OCI-M1 (cell line): ENCODE measurements around the gene RALGDS.
"Not testable (repeated sequence)": the region's sequence is repeated elsewhere in the genome, so short reads cannot be mapped to it uniquely, and the experiment has no call there.

Experiments
- DNase-seq: peaks from one replicate; lab custom pipeline; 2025; lab: John Stamatoyannopoulos, UW

The RALGDS gene

DNA sequence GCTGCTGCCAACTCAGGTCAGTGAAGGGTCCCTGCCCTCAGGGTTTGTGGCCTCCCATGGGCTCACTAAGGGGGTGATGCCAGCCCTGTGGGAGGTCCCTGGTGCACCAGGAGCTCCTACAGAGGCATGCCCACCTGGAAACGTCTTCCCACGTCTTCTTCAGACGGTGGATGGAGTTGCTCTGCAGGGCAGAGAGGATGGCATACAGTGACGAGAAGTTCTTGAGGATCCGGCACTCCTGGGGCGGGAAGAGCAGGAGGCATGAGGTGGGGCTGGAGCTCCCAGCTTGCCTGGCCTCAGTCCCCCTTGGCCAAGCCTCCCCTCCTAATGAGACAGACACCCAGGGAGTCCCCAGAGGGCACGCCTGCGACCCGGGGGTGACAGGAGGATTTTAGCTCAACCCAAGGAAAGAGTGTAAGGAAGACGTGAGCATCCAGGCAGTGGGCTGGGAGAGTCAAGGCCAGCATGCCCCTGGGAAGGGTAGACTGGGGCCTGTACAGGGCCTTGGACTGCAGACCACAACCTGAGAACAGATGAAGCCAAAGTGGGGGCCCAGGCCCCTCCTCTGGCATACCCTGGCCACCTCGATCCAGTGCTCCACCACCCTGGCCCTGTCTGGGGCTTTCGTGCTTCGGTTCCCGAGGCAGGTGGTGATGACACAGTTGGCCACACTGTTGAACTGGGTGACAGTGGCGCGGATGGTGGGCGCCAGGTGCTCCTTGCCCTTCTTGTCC lies 14.4 kb downstream of the RALGDS start:
- DNase-seq: no peak

DNA sequence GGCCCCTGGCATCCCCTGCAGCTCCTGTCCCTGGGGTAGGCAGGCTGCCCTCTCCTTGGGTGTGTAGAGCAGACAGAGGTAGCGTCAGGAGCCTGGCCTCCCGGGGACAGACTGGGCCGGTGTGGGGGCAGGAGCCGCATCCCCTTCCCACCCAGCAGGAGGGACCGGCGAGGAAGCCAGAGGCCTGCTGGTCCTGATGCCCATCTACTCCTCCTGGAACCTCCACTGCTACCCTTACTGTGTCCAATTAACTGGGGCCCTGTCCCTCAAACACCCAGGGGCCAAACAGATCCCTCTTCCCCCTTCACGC lies 15.6 kb downstream of the RALGDS start:
- no peak for DNase-seq

GRCh38 chr9:133104718-133105460 lies 16.2 kb downstream of the RALGDS start:
- no peak for DNase-seq

DNA sequence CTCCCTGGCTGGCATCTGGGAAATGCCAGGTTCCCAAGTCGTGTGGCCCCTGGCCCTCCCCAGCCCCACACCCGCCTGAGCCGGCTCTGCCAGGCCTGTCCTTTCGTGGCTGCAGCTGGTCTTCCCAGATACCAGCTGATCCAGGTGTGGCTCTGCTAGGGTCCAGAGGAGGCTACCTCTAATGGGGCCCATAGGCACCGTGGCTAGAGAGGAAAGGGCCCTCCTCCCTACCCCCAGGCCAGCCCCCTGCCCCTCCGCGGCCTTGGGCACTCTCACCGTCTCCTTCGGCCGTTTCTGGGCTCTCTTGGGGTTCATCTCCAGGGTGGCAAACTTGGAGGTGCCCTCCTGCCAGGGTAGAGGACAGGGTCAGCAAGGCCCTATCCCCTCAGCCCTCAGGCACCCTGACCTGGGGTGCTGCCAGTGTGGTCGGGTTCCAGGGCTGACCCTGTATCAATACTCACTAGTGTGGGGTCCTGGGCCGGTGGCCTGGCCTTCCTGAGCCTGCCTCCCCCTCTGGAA lies 17.0 kb downstream of the RALGDS start:
- DNase-seq: no peak

- peak; percentile 69 for DNase-seq
Observed at GRCh38 chr9:133103183-133103986, 17.7 kb downstream of the RALGDS start.

DNA sequence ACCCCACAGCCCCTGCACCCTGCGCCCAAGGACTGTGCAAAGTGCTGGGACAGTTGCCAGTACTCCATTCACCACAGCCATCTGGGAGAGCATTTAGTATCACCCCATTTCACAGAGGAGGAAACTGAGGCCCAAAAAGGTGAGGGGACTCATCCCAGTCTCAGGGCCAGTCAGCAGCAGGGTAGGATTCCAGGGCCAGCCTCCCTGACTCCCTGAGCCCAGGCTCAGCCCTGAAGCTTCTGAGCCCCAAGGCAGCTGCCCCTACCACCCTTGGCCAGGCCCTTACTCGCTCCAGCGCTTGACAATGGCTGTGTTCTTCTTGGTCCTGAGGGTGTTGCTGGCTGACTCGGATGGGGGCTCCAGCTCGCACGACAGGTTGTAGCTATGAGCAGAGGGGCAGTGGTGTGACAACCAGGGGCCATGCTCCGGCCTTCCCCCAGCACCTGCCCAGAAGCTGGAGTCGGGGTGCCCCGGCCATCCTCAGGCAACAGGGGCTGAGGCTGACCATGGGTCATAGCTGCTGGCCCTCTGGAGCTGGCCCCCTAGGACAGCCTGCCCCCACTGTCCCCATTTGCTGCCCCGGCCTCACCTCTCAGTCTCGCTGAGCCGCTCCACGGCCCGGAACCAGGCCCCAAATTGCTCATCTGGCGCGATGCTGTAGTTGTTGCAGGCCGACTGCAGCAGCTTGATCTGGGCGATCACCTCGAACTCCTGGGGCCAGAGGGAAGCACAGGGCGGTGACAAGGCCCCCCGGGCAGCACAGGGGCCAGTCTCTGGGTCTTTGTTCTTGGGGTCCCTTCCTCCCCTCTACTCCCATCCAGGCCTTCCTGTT lies 18.6 kb downstream of the RALGDS start:
- DNase-seq: no peak

- DNase-seq: no peak
Observed at GRCh38 chr9:133101356-133102189, 19.5 kb downstream of the RALGDS start.

DNA sequence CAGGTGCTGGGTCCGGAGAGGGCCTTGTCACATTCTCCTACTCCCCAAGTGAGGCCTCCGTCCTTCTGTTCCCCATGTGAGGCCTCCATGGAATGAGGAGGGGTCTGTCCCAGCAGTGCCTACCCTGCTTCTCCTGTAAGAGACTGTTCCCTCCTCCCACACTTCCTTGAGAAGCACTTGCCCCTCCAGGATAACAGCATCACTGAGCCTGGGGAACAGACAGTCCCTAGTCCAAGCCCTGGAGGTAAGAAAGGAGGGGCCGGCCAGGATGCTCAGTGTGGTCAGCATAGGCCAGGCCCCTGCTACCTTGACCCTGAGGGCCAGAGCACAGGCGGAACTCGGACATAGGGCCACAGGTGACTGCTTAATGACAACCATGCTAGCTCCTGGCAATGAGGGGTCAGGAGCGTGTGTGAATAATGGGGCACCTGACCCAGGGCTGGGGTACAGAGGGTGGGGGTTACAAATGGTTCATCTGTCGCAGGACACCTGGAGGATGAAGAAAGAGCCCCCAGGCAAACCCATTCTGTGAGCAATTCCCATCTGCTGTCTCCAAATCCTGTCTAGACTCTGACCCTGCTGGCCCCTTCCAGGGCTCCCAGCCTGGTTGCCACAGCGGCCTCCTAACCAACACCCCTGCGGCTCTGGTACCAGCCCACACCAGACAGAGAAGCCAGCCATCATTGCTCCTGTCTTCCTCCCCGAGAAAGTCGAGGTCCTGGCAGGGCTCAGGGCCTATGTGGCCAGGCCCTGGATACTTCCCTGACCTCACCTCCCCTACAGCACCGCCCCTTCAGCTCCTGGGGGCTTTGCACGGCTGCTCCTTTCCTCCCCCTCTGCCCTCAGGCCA lies 20.3 kb downstream of the RALGDS start:
- no peak for DNase-seq

- DNase-seq: no peak
Observed at GRCh38 chr9:133099726-133100505, 21.1 kb downstream of the RALGDS start.

DNA sequence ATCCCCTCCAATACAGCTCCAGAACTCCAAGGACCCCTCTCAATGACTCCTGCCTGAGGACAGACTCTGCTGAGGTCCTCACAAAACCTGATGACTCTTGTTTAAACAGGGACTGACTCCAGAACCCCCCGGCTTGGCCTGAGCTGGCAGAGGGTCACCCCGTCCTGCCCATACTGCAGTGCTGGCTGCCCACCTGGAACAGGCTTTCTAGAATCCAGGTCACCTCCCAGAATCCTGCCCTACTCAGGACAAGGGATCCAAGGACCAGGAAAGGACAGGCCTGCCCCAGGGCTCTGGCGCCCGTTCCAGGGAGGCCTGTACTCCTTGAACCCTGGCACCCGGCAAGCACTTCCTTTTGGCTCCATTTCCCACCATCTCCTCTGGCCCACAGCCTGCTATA lies 22.2 kb downstream of the RALGDS start:
- DNase-seq: no peak

- no peak for DNase-seq
Observed at GRCh38 chr9:133098104-133098754, 22.8 kb downstream of the RALGDS start.

DNA sequence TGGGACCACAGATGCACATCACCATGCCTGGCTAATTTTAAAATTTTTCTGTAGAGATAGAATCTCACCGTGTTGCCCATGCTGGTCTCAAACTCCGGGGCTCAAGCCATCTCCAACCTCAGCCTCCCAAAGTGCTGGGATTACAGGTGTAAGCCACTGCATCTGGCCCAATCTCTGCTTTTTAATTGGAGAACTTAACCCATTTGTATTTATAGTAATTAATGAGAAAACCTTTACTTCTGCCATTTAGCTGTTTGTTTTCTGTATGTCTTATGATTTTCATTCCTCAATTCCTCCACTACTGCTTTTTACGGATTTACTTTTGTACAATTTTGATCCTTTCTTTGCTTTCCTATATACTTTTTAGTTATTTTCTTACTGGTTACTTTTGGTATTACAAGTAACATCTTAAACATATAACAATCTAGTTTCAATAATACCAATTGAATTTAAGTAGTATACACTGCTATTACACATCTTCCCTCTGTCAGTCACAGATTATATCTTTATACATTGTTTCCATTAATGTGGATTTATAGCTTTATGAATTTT lies 26.1 kb downstream of the RALGDS start:
- no peak for DNase-seq

DNA sequence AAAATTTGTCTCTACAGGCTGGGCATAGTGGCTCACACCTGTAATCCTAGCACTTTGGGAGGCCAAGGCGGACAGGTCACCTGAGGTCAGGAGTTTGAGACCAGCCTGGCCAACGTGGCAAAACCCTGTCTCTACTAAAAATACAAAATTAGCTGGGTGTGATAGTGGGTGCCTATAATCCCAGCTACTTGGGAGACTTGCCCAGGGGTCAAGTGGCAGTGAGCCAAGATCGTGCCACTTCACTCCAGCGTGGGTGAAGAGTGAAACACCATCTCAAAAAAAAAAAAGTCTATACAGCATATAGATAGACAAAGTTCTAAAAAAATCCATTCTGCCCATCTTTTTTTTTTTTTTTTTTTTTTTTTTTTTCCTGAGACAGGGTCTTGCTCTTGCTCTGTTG lies 26.7 kb downstream of the RALGDS start:
- DNase-seq: not testable (repeated sequence)

GRCh38 chr9:133090752-133091385 lies 30.2 kb downstream of the RALGDS start:
- no peak for DNase-seq

DNA sequence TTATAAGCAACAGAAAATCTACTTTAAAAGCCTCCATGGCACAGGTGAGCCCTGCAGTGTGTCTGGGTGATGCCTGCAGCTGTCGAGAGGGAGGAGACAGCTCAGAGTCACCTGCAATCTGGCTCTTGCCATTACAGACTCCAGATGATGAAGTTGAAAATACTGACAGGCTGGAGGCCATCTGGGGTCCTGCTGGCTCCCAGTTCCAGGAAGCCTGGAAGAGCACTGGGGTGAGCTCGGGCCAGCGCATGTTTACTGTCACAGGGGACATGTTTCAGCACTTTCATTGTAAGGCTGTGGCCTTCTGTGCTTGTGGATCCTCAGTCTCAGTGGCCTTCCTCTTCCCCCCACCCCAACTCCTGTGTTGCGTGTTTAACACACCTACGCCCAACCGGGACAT lies 30.9 kb downstream of the RALGDS start:
- DNase-seq: no peak

DNA sequence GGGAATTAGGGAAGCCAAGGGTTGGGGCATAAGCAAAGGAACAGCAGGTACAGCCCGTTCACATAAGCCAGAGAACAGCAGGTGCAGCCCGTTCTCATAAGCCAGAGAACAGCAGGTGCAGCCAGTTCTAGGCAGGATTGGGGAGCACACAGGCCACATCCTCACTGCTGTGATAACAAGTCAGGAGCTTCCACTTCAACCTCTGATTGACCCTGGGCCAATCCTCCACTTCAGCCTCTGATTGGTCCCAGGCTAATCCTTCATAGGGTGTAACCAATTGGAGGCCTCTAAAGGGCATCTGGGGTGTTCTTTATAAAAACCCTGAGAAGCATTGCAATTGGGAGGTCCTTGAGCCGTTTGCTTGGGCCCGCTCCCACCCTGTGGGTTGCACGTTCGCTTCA lies 31.8 kb downstream of the RALGDS start:
- no peak for DNase-seq

DNA sequence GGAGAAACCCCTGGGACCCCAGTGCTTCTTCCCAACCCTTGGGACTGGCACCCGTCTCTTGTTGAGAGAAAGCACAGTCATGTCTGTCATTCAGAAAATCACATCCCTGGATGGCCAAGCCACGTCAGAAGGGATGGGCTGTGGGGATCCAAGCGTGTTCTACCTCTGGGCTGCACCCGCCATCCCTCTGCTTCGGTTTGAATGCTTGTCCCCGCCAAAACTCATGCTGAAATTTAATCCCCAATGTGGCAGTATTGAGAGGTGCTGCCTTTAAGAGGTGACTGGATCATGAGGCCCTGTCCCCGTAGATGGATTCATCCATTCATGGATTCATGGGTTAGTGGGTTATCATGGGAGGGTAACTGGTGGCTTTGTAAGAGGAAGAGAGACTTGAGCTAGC lies 32.3 kb downstream of the RALGDS start:
- no peak for DNase-seq
